A673 (cell line): ENCODE data around the gene RPS18. TPM values are rescaled to one million over a fixed set of nuclear protein-coding genes. Genes with fewer than 3 reads are reported as not detected.

Experiments
- BruUV-seq: library from RNA; stranded (reverse); fragments of 400-500 nt; replicated peaks from 2 replicates; lab custom pipeline; 2021; lab: Mats Ljungman, UMichigan
- CTCF ChIA-PET: fragments of 300-600 bp; sonication (Branson Sonifier 250); formaldehyde crosslinking; loops from one replicate; lab custom pipeline; 2022; ENCODE audit warnings: antibody characterized with exemption; lab: Charles Lee
- POLR2A ChIA-PET: fragments of 300-600 bp; sonication (Branson Sonifier 250); formaldehyde crosslinking; loops from one replicate; lab custom pipeline; 2022; ENCODE audit warnings: antibody characterized with exemption; ENCODE audit not compliant: low non-redundant PET; lab: Charles Lee
- DNase-seq: peaks from one replicate; pipeline ENCODE4 v3.0.0-alpha.2; 2015; ENCODE audit warnings: low spot score
- H3K27ac ChIP-seq: fragments of 200-600 bp; sonication (generic); 2 replicates; pipeline ENCODE4 v1.5.1; 2016; ENCODE audit warnings: mixed run types, low read depth, mild to moderate bottlenecking, mixed read lengths, antibody characterized with exemption, low read length; ENCODE audit not compliant: poor library complexity, severe bottlenecking
- H3K27me3 ChIP-seq: fragments of 200-600 bp; sonication (generic); replicated peaks from 2 replicates; pipeline ENCODE4 v1.6.1; 2017; ENCODE audit warnings: mixed run types, low read depth, mild to moderate bottlenecking, mixed read lengths, antibody characterized with exemption, low read length; ENCODE audit not compliant: insufficient read depth, poor library complexity
- H3K36me3 ChIP-seq: fragments of 200-600 bp; sonication (generic); 2 replicates; pipeline ENCODE4 v1.6.1; 2016; ENCODE audit warnings: mixed run types, mild to moderate bottlenecking, mixed read lengths, antibody characterized with exemption, low read length; ENCODE audit not compliant: insufficient read depth, poor library complexity, severe bottlenecking
- H3K4me1 ChIP-seq: fragments of 200-600 bp; sonication (generic); 2 replicates; pipeline ENCODE4 v1.6.1; 2017; ENCODE audit warnings: mixed run types, mild to moderate bottlenecking, mixed read lengths, antibody characterized with exemption, low read length; ENCODE audit not compliant: insufficient read depth, poor library complexity, severe bottlenecking
- H3K4me3 ChIP-seq: fragments of 200-600 bp; sonication (generic); 2 replicates; pipeline ENCODE4 v1.5.1; 2016; ENCODE audit warnings: low read depth, mixed run types, mild to moderate bottlenecking, mixed read lengths, low read length; ENCODE audit not compliant: poor library complexity, severe bottlenecking
- H3K9me3 ChIP-seq: fragments of 200-600 bp; sonication (generic); 2 replicates; pipeline ENCODE4 v1.6.1; 2016; ENCODE audit warnings: mixed run types, low read depth, mild to moderate bottlenecking, mixed read lengths, antibody characterized with exemption, low read length; ENCODE audit not compliant: poor library complexity, severe bottlenecking
- EZH2 ChIP-seq: fragments of 200-600 bp; sonication (generic); IDR thresholded peaks from 2 replicates; pipeline ENCODE4 v1.6.1; 2017; ENCODE audit warnings: borderline replicate concordance, low read depth, mild to moderate bottlenecking, mixed read lengths, antibody characterized with exemption, low read length; ENCODE audit not compliant: poor library complexity, severe bottlenecking
- intact Hi-C: fragments of 100-400 bp; cut with micrococcal nuclease; formaldehyde crosslinking; loops from one replicate; pipeline ENCODE4 v1.10.0; 2022; ENCODE audit not compliant: unreplicated experiment
- total RNA-seq: library from RNA; stranded (reverse); gene quantifications from 2 replicates; pipeline ENCODE4 v1.2.3, GENCODE V29; 2021
- TF ChIP-seq, protein P1 (sequence below): fragments of 300-800, 200-600 bp; sonication (generic); conservative IDR thresholded peaks from 2 replicates; pipeline ENCODE4 v1.5.1; 2017; ENCODE audit warnings: low read depth, mild to moderate bottlenecking, antibody characterized with exemption, low read length, moderate library complexity, mixed read lengths

The RPS18 gene
- total RNA-seq, 1 experiment from 2014 or later = 1,781 TPM

DNA sequence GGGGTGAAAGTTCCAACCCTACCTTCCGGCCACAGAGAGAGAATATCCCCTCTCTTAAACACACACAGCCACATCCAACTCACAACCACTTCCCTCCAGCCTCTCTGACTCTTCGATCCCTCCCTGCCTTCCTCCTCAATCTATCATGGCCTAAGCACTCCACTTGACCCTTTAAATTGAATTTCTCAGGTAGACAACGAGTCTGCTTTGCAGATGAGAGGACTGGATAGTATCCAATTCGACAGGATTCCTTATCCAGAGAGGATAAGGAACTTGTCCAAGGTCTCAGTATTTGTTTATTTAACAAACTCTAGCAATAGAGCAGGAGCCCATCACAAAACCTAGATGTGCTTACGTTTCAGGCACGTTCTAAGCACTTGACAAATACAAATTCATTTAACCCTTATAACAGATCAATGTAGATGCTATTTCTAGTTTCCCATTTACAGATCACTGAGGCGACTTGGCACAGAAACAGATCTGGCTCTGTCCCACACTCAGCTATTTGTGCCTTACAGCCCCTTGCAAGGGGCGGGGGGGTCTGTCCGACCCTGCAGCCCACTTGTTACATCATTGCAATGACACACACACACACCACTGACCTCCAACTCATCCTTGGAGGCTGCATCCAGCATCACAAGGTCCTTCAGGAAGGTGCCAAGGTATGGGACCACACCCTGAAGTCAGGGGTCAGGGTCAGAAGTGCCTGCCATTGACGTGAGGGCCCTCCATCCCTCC is 22.4 kb downstream of the RPS18 start:
- ChIA-PET CTCF (no interaction called here), POLR2A (no interaction called here)
- intact Hi-C loops = no loop called here
- H3K4me1 ChIP-seq = peaks cover 15% of the 10 kb centered on the region
- no peak for DNase-seq
- no TSS peak for BruUV-seq
- H3K36me3 ChIP-seq = peaks cover 20% of the 10 kb centered on the region
- no peak for TF ChIP-seq EZH2
- TF ChIP-seq, protein P1, sequence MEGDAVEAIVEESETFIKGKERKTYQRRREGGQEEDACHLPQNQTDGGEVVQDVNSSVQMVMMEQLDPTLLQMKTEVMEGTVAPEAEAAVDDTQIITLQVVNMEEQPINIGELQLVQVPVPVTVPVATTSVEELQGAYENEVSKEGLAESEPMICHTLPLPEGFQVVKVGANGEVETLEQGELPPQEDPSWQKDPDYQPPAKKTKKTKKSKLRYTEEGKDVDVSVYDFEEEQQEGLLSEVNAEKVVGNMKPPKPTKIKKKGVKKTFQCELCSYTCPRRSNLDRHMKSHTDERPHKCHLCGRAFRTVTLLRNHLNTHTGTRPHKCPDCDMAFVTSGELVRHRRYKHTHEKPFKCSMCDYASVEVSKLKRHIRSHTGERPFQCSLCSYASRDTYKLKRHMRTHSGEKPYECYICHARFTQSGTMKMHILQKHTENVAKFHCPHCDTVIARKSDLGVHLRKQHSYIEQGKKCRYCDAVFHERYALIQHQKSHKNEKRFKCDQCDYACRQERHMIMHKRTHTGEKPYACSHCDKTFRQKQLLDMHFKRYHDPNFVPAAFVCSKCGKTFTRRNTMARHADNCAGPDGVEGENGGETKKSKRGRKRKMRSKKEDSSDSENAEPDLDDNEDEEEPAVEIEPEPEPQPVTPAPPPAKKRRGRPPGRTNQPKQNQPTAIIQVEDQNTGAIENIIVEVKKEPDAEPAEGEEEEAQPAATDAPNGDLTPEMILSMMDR = no peak
- H3K9me3 ChIP-seq = no peaks in the 10 kb centered on the region
- no peak overlapping the region for H3K4me3 ChIP-seq
- H3K27ac ChIP-seq = no peak overlapping the region
- H3K27me3 ChIP-seq = no peaks in the 10 kb centered on the region

DNA sequence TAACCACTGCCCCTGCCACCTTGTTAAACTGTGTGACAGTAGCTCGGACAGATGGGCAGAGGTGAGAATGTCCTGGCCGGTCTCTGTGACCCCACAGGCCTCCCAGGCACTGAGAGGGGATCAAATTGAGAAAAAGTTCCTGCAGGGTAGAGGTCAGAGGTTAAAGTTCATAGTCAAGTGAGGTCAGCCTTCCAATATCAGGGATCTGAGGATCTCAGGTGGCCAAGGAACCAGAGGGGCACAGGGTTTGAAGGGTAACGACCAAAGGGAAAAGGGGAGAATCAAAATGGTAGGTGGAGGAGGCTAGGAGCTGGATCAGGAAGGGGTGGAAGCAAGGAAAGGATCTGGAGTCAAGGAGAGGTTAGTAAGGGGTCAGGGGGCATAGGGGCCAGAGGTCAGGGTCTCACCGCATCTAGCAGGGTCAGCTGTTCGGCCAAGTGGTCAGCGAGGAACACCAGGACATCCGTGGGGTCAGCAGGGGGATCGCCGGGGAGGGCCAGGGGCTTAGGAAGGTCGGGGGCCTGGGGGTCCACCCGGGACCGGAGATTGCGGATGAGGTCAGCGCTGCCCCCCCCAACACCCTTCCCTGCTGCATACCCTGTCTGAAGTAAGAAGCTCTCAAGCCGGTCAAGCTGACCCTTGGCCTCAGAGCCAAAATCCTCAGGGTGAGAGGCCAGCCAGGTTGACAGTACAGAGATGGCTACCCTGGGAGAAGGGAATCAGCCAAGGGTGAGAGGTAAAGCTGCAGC is 23.9 kb downstream of the RPS18 start:
- Histone ChIP-seq H3K27ac (no peak overlapping the region), H3K4me3 (no peak overlapping the region), H3K9me3 (no peaks in the 10 kb centered on the region), H3K36me3 (peaks cover 20% of the 10 kb centered on the region), H3K27me3 (no peaks in the 10 kb centered on the region), H3K4me1 (peaks cover 7% of the 10 kb centered on the region)
- intact Hi-C loops = loop anchor here (5.0 kb wide), 2 partner anchors 93 to 132 kb away; partner anchors contain the start of genes HSD17B8, RXRB and SLC39A7
- TF ChIP-seq, protein P1 = no peak
- TF ChIP-seq EZH2 = no peak
- CTCF ChIA-PET = no interaction called here
- no peak for DNase-seq
- no TSS peak for BruUV-seq
- POLR2A ChIA-PET = no interaction called here

DNA sequence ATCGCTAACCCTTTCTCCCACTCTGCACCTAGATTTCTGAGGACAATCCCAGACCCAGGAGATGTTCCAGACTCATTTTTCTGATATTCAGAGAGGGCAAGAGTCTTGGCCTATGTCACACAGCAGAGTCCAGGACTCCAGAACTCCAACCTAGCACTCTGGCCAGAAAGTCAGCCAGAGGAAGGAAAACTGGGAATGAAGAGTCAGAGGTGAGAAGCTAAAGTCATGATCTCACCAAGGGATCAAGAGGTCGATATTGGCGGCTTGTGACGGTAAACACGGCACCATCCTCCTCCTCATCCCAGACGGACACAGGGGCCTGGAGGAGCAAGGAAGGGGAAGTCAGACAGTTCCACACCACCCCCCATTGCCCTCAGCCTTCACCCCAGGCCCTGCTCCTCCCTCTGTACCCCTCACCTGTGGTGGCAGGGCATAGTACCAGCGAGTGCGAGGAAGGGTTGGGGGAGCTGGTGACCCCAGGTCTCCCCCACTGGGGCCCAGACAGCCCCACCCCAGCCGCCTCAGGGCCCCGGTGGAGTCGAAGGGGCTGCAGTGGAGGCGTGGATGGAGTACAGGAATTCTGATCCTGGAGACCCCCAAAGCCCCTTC is 25.0 kb downstream of the RPS18 start:
- no TSS peak for BruUV-seq

More for the DNA sequence above, 25.0 kb downstream of the RPS18 start:
- TF ChIP-seq, protein P1 = no peak
- no peak for TF ChIP-seq EZH2
- H3K9me3 ChIP-seq = no peaks in the 10 kb centered on the region
- intact Hi-C loops = loop anchor here (5.0 kb wide), 2 partner anchors 95 to 130 kb away; partner anchors contain the start of genes HSD17B8, RXRB and SLC39A7
- H3K4me3 ChIP-seq = no peak overlapping the region
- peaks cover 11% of the 10 kb centered on the region for H3K36me3 ChIP-seq
- no peak for DNase-seq
- peaks cover 6% of the 10 kb centered on the region for H3K4me1 ChIP-seq
- no peaks in the 10 kb centered on the region for H3K27me3 ChIP-seq
- CTCF ChIA-PET = no interaction called here
- H3K27ac ChIP-seq = no peak overlapping the region
- POLR2A ChIA-PET = no interaction called here
